CD4-positive, alpha-beta T cell treated with Interleukin-2 at 100 ng/mL for 4 hours (primary cell): Measurements from ENCODE around the gene BRD9.
"Not testable (repeated sequence)": the region's sequence is repeated elsewhere in the genome, so short reads cannot be mapped to it uniquely, and the experiment has no call there.

Experiments
- DNase-seq: peaks from one replicate; pipeline ENCODE4 v3.0.0-alpha.2; 2020; ENCODE audit warnings: low spot score

BRD9 gene

DNA sequence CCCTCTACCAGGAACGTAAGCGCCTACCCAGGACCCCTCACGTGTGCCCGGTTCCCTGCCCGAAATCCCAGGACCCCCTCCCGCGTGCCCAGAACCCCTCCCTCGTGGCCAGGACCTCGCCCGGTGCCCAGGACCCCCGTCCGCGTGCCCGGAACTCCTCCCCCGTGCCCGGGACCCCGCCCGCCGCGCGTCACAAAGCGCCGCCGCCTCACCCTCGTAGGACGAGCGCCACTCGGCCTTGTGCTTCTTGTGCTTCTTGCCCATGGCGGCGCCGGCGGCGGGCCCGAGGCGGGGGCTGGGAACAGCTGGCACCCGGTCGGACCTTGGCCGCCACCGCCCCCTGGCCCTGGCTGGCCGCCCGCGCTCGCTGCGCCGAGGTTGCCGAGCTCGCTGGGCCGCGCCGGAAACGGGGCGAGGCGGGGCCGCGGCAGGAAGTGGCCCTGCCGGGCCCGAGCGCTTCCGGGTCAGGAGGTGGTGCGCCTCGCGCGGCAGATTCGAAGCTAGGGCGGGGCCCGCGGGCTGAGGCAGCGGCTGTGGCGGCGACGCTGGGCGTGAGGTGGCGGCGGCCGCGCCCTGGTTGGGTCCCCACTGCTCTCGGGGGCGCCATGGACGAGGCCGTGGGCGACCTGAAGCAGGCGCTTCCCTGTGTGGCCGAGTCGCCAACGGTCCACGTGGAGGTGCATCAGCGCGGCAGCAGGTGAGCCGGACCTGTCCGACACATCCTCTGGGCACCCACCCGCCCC lies at the start of gene BRD9, which contains the start of gene TRIP13:
Gene BRD9 (minus strand): TSS at position 408 of the 743 bp plus-strand sequence. CDS start 144 bp downstream, at position 264.
Gene TRIP13 (plus strand): TSS at position 491 of the 743 bp plus-strand sequence. CDS start 115 bp downstream, at position 606.
- peak; percentile 79 for DNase-seq

DNA sequence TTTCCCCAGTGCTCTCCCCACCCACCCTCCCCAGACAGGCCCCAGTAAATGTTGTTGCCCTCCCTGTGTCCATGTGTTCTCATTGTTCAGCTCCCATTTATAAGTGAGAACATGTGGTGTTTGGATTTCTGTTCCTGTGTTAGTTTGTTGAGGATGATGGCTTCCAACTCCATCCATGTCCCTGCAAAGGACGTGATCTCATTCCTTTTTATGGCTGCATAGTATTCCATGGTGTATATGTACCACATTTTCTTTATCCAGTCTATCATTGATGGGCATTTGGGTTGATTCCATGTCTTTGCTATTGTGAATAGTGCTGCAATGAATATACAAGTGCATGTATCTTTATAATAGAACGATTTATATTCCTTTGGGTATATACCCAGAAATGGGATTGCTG lies 48.1 kb upstream of the BRD9 start:
- DNase-seq, result not testable (repeated sequence)

DNA sequence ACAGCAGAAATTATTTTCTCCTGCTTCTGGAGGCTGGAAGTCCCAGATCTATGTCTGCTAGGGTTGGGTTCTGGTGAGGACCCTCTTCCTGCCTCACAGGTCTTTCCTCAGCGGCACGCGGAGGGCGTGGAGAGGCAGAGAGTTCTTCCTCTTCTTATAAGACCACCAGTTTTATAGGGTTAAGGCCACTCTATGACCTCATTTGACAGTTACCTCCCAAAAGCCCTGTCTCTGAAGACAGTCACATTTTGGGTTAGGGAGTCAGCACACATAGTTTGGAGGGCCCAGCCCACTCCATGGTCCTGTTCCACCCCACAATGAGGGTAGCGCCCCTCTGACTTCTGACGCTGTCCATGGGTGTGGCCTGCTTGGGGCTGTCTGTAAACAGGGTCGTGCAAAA lies 46.8 kb upstream of the BRD9 start:
- DNase-seq, result no peak

DNA sequence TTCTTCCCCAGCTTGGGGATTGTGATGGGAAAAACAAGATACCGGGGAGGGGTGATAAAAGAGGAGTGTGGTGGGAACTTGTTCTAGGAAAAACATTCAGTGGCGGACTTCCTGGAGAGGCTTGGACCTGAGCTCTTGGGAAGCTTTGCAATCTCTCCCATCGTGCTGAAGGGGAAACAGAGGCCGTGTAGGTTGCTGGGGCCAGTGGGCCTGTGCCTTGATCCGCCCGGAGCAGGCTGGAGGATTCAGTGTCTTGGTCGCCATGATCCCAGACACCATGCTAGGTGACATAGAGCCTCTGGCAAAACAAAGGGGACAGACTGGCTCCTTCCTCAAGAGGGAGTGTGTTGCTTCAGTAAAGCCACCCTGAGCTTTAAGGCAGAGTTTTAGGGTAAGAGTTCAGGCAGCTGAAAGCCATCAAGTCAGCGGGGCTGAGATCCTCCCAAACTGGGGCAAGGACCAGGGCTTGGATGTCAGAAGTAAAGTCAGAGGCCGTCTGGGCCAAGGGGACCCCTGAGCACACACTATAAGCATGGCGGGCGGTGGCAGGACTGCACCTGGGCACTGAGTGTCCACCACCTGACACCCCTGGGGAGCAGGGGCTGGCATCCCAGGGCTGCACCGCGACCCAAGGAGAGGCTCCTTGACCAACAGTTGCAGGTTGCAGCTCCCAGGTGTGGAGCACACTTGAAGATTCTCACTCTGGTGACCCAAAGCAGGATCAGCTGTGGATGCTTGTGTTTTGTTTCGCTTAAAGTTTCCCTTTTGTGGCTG lies 44.7 kb upstream of the BRD9 start:
- DNase-seq, result no peak

DNA sequence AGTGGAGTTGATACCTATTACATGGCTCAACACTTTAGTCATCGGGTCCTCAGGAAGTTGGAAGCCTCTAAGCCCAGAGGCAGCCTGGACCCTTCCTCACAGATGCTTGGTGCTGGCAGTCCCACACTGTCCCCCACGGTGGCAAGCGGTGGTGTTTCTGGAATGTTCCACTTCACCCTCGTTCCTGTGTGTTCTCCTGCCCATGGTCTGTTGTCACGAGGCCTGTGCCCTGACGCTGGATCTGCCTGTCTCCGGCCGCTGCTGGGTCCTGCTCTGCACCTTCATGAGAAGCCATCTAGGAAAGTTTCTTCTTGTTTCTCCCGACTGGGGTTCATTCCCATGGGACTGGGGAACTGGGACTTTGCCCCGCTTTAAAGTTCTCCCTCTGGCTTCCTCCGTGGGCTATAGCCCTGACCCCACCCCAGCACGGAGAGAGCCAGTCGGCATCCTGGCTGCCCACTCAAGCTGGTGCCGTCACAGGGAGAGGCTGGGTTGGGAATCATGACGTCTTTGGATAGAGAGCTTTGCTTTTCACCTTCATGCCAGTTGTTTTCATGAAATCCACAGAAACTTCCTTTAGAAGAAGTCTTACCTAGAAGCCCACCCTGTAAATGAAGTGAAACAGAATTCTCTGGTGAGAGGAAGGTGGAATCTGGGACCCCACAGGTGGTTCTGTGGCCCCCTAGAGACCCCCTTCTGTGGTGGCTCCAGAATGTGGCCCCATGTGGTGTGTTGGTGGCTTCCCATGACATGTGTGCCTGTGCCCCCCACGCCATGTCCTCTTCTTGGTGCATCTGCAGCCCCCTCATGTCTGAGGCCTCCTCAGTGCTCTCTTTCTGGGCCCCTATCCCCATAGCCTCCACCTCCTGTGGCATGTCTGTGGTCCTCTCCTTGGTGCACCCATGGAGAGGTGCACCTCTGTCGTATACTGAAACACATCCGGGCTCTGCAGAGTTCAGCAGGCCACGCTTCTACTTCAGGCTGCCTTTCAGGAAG lies 43.8 kb upstream of the BRD9 start:
- no peak for DNase-seq

DNA sequence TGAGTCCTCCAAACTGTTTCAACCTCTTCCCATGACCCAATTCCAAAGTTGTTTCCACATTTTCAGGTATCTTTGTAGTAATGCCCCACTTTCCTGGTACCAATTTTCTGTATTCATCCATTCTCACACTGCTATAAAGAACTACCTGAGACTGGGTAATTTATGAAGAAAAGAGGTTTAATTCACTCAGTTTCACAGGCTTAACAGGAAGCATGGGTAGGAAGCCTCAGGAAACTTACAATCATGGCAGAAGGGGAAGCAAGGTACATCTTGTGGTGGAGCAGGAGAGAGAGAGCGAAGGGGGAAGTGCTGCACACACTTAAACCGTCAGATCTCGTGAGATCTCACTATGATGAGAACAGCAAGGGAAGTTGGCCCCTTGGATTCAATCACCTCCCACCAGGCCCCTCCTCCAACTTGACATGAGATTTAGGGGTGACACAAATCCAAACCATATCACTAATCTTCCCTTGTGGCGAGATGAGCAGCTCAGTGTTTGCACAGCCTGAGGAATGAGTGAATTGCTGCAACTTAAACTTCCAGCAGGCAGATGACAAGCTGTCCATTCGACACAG lies 43.0 kb upstream of the BRD9 start:
- DNase-seq, result no peak

DNA sequence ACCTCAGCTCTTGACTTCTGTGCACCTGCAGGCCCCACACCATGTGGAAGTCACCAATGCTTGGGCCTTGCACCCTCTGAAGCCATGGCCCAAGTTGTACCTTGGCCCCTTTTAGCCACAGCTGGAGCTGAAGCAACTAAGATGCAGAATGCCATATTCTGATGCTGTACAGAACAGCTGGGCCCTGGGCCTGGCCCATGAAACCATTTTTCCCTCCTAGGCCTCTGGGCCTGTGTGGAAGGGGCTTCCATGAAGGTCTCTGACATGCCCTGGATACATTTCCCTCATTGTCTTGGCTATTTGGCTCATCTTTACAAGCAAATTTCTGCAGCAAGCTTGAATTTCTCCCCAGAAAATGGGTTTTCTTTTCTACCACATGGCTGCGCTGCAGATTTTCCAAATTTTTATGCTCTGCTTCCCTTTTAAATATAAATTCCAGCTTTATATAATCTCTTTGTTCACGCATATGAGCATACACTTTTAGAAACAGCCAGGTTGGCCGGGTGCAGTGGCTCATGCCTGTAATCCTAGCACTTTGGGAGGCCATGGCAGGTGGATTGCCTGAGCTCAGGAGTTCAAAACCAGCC lies 41.9 kb upstream of the BRD9 start:
- DNase-seq, result not testable (repeated sequence)

DNA sequence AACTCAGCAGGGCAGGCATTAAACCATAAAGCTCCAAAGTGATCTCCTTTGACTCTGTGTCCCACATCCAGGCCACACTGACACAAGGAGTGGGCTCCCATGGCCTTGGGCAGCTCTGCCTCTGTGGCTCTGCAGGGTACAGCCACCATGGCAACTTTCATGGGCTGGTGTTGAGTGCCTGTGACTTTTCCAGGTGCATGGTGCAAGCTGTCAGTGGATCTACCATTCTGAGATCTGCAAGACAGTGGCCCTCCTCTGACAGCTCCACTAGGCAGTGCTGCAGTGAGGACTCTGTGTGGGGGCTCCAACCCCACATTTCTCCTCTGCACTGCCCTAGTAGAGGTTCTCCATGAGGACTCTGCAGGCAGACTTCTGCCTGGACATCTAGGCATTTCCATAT lies 41.4 kb upstream of the BRD9 start:
- DNase-seq, result not testable (repeated sequence)

DNA sequence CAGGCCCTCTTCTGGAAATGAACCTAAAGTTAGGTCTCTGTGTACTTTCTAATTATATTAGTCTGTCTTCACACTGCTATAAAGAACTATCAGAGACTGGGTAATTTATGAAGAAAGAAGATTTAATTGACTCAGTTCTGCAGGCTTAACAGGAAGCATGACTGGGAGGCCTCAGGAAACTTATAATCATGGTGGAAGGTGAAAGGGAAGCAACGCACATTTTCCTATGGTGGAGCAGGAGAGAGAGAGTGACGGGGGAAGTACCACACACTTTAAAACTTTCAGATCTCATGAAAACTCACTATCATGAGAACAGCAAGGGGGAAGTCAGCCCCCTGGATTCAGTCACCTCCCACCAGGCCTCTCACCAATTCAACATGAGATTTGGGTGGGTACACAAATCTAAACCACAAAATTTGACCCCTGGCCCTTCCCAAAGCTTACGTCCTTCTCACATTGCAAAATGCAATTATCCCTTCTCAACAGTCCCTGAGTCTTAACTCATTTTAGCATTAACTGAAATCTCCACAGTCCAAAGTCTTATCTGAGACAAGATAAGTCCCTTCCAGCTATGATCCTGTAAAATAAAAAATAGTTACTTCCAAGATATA lies 40.8 kb upstream of the BRD9 start:
- DNase-seq, result no peak

DNA sequence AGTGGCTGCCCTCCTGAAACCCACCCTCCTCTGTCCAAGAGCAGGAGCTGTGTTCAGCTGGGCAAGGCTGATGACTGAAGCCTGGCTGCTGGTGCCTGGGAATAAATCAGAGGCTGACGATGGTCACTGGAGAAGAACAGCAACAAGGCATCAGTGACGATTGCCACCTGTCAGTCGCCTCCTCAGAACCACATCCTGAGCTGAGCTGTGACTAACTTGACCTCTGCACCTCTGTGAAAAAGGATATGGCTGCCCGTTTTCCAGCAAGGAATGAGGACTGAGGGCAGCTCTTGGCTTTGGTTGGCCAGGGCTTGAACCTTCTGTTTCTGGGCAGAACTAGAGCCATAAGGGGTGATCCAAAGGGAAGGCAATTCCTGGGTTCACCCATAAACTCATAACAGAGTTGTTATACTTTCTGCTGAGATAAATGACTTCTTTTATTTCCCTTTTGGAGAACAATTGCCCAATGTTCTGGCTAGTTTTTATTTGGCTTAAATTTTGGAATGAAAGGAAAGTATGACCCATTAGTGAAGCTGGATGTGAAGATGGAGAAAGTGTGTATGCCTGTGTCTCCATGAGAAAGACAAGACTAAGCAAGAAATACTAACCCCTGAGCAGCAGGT lies 40.1 kb upstream of the BRD9 start:
- DNase-seq, result no peak

DNA sequence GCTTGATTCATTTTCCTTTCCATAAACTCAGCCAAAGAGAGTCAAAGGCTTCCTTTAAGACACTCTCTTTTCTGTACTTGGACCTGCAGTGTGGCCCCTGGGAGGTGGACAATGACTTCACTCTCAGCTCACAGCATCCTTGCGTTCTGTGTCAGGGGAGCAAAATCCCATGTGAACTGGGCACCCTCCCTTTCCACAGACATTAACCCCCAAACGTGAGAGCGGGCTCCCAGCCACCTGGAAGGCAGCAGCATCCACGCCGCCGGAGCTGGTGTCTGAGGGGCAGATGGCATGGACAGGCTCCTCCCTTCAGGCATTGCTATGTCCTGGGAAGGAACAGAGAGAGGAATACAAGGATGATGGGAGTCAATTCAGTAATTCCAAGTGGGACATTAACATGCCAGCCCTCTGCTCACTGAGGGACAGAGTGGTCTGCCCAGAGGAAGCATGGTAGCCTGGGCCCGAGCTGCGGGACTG lies 39.6 kb upstream of the BRD9 start:
- no peak for DNase-seq

DNA sequence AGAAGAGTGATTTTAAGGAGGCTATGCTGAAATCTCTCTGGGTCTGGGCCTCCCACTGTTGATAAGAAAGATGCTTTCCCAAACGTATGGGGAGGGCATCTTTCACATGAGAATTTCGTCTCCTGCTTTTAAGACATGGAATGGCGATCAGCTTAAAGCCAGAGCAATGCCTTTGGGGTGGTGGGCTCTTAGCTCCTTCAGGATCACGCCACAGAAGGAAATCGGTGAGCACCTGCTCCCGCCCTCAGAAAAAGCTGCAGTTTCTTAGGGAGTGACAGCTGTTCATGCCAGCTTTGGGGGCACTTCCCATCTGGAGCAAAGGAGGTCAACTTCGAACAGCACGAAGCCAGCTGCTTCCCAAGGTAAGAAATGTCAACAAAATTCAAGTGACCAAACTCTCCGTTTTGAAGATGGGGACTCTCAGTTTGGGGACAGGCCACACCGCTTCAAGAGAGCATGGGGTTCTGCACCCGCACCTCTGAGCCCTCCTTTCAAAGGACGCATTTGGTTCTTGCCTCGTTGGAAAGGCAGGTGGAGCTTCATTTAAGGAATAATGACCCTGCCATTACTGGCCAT lies 39.1 kb upstream of the BRD9 start:
- DNase-seq, result no peak

DNA sequence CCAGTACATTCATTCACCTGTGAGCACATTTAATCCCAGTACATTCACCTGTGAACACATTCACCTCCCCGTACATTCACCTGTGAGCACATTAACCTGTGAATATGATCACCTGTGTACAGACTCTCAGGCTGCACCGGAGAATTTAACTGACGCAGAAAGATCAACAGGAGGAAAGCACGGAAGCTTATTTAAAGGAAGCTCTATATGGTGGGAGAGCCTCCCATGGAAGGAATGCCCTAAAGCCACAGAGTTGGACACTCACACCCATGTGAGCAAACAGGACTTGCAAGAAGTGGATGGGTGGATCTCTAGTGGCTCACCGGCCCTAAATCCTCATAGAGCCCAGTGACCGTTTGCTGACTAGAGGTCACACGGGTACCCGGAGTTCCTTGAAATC lies 38.3 kb upstream of the BRD9 start:
- no peak for DNase-seq

DNA sequence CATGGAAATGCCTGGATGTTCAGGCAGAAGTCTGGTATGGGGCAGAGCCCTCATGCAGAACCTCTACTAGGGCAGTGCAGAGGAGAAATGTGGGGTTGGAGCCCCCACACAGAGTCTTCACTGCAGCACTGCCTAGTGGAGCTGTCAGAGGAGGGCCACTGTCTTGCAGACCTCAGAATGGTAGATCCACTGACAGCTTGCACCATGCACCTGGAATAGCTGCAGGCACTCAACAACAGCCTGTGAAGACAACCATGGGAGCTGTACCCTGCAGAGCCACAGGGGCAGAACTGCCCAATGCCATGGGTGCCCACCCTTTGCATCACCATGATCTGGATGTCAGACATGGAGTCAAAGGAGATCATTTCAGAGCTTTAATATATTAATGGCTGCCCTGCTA lies 37.0 kb upstream of the BRD9 start:
- no peak for DNase-seq

DNA sequence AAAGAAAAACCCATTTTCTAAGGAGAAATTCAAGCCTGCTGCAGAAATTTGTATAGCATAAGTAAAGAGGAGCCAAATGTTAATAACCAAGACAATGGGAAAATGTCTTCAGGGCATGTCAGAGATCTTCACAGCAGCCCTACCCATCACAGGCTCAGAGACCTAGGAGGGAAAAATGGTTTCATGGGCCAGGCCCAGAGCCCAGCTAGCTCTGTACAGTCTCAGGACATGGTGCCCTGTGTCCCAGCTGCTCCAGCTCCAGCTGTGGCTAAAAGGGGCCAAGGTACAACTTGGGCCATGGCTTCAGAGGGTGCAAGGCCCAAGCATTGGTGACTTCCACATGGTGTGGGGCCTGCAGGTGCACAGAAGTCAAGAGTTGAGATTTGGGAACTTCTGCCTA lies 36.6 kb upstream of the BRD9 start:
- DNase-seq, result not testable (repeated sequence)

DNA sequence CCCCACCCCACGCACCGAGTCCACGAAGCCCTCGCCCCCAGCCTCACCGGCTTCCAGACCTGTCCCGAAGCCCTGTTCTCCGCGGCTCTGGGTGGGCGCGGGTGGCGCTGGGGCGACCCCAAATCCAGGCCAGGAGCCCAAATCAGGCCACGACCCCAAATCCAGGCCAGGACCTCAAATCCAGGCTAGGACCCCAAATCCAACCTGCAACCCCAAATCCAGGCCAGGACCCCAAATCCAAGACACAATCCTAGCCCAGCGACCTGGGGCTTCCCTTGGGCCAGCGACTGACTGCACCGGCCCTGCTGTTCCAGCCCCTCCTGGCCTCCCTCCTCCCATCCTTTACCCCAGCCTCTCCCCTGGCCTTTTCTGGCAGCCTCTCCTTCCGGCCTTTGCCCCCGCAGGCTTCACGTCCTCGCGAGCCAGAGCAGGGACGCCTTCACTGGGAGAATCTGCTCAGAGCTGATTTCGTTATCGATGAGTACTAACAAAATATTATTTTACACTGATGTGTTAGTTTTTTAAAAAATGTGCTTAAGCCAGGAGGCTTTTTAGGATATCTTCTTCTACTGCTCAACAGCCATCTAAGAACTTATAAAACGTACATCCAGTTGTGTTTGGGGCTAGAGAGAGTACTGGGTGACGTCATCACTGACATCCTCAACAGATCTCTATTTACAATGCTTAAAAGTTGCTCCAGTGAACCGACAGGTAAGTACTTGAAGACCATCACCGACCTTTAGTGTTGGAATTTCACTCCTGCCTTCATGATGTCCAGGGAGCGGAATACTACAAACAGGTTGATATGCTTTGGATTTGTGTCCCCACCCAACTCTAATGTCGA lies 34.8 kb upstream of the BRD9 start:
- no peak for DNase-seq

DNA sequence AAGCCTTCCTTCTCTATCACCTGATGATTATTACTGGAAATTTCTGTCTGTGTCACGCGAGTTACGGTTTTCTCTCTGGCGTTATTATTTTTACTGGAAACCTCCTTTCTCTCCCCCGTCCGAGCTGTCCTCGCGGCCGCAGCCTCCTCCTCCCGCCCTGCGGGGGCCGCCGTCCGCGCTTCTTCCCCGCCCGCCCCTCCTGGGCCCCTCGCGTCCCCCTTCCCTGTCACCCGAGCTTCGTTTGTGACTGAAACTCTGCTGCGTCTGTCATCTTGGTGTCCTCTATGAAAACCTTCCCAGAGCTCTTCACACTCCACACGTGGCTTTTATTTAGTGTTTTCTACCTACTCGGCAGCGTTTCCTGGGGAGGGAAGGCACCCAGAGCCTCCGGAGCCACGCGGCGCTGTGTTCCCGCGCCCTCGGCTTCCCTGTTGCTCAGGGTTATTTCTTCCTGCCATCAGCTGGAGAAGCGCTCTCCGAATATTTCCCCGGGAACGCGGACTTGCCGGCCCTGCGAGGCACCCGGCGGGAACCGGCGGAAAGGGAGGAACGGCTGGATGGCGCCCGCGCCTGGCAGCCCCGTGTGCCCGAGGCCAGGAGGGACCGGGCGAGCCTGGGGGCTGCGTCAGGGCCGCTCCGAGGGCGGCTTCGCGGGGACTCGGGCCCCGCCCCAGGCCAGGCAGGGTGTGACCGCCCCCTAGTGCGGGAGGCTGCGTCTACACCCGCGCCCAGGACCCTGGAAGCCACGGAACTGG lies 34.0 kb upstream of the BRD9 start:
- DNase-seq, result no peak

DNA sequence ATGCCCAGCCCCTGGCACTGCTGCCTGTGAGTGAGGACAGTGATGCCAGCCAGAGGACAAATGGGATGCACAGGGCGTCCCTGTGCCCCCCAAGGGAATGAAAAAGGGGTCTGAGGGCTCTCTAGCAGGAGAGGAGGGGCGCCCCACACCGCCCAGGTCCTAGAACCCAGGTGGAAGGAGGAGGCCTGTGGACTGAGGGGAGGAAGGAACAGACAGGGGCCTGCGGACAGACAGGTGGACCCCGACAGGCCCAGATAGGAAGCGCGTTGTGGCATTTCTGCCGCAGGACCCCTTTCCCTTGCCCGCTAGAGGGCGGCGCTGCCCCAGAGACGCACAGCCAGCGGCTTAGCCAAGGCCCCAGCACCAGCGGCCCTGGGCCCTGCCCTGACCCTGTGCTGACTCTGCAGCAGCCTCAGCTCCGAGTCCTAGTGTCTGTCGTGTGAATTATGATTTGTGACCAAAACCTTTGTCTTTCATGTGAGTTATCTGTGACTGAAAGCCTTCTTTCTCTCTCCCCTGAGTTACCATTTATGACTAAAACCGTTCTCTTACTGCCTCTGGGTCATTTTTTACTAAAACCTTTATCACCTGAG lies 30.8 kb upstream of the BRD9 start:
- DNase-seq, result peak; percentile 50
